HL-60 (cell line): ENCODE results near the gene CADM1.

Experiments
- DNase-seq, 2 experiments: peaks; one replicate each; pipeline ENCODE4 v3.0.0-alpha.2; 2010 to 2020; ENCODE audit warnings: low read depth in 1 of 2, low spot score in 1 of 2
- H3K27ac ChIP-seq: fragments of 250-450 bp; sonication (Bioruptor Pico); replicated peaks from 2 replicates; pipeline ENCODE4 v1.5.1; 2020; ENCODE audit warnings: mild to moderate bottlenecking, moderate library complexity
- H3K27me3 ChIP-seq: fragments of 250-450 bp; sonication (Bioruptor Pico); 2 replicates; pipeline ENCODE4 v1.5.1; 2021; ENCODE audit warnings: mild to moderate bottlenecking, moderate library complexity; ENCODE audit not compliant: insufficient read depth, poor library complexity, severe bottlenecking
- H3K4me3 ChIP-seq: replicated peaks from 2 replicates; pipeline ENCODE4 v1.5.1; 2011; ENCODE audit warnings: mild to moderate bottlenecking, control low read depth, low read length; ENCODE audit not compliant: insufficient read depth
- CTCF ChIP-seq: IDR thresholded peaks from one replicate; pipeline ENCODE4 v1.5.1; 2011; ENCODE audit warnings: low read length, control low read depth, inconsistent platforms; ENCODE audit not compliant: insufficient read depth
- GABPA ChIP-seq: IDR thresholded peaks from 2 replicates; pipeline ENCODE4 v1.6.1; 2012; ENCODE audit warnings: low read depth
- POLR2AphosphoS5 ChIP-seq: IDR thresholded peaks from 2 replicates; pipeline ENCODE4 v1.6.1; 2012; ENCODE audit warnings: low read depth
- REST ChIP-seq: IDR thresholded peaks from 2 replicates; pipeline ENCODE4 v1.6.1; 2012; ENCODE audit warnings: low read depth; ENCODE audit not compliant: insufficient replicate concordance
- SPI1 ChIP-seq: IDR thresholded peaks from 2 replicates; pipeline ENCODE4 v1.6.1; 2012; ENCODE audit warnings: low read depth, mild to moderate bottlenecking, borderline replicate concordance

Gene CADM1

GRCh38 chr11:115544422-115544948, 40.3 kb upstream of the CADM1 start:
- no peak for DNase-seq
- H3K27ac ChIP-seq = no peak overlapping the region
- peaks cover 3% of the 10 kb centered on the region for H3K27me3 ChIP-seq
- H3K4me3 ChIP-seq = no peak overlapping the region
- TF ChIP-seq CTCF (no peak), REST (no peak), SPI1 (no peak), POLR2AphosphoS5 (no peak), GABPA (no peak)

- H3K27me3 ChIP-seq = peaks cover 3% of the 10 kb centered on the region
- no peak overlapping the region for H3K4me3 ChIP-seq
- DNase-seq = no peak
- TF ChIP-seq SPI1 (no peak), REST (no peak), POLR2AphosphoS5 (no peak), GABPA (no peak), CTCF (no peak)
- no peak overlapping the region for H3K27ac ChIP-seq
Observed at GRCh38 chr11:115541518-115541917, 37.3 kb upstream of the CADM1 start.

GRCh38 chr11:115539844-115540243, 35.6 kb upstream of the CADM1 start:
- DNase-seq = no peak
- Histone ChIP-seq H3K27ac (no peak overlapping the region), H3K4me3 (no peak overlapping the region), H3K27me3 (peaks cover 3% of the 10 kb centered on the region)
- TF ChIP-seq POLR2AphosphoS5 (no peak), REST (no peak), SPI1 (no peak)

- H3K27ac ChIP-seq = no peak overlapping the region
Observed at GRCh38 chr11:115535781-115536180, 31.6 kb upstream of the CADM1 start.

More at GRCh38 chr11:115535781-115536180, 31.6 kb upstream of the CADM1 start:
- Histone ChIP-seq H3K4me3 (no peak overlapping the region), H3K27me3 (no peaks in the 10 kb centered on the region)
- TF ChIP-seq SPI1 (no peak), GABPA (no peak), REST (no peak), POLR2AphosphoS5 (no peak), CTCF (no peak)
- DNase-seq = no peak
